ENCODE results near the gene ERBB4.

GRCh38 chr2:211487733-211488132, 1050.9 kb downstream of the ERBB4 start:
- TF ChIP-seq CTCF (IDR thresholded peaks at IDR 0.05) (no peak), POLR2AphosphoS5 (IDR thresholded peaks at IDR 0.05) (no peak)
